GM19023 (cell line): ENCODE results near the gene GCN1.

Experiments
- ATAC-seq: cut with Tn5 transposase; IDR thresholded peaks from one replicate; pipeline ENCODE4 v1.9.1; 2021; ENCODE audit warnings: mild to moderate bottlenecking, moderate library complexity; ENCODE audit not compliant: unreplicated experiment

The GCN1 gene

GRCh38 chr12:120229071-120229486 lies 34.6 kb upstream of the GCN1 start:
- no peak for ATAC-seq

GRCh38 chr12:120228291-120229070 lies 34.0 kb upstream of the GCN1 start:
- ATAC-seq = peak; percentile 74

GRCh38 chr12:120228041-120228290 lies 33.5 kb upstream of the GCN1 start:
- no peak for ATAC-seq

- ATAC-seq = no peak
Measured at GRCh38 chr12:120227233-120228040, 32.9 kb upstream of the GCN1 start.

- ATAC-seq = no peak
Measured at GRCh38 chr12:120225852-120226640, 31.5 kb upstream of the GCN1 start.

GRCh38 chr12:120225200-120225558 lies 30.7 kb upstream of the GCN1 start:
- no peak for ATAC-seq

- no peak for ATAC-seq
Measured at GRCh38 chr12:120224304-120225199, 30.0 kb upstream of the GCN1 start.

- ATAC-seq = no peak
Measured at GRCh38 chr12:120223458-120224303, 29.2 kb upstream of the GCN1 start.

GRCh38 chr12:120222288-120222832 lies 27.8 kb upstream of the GCN1 start:
- ATAC-seq = no peak

GRCh38 chr12:120221576-120221900 lies 27.0 kb upstream of the GCN1 start:
- no peak for ATAC-seq

GRCh38 chr12:120220838-120221575 lies 26.5 kb upstream of the GCN1 start:
- no peak for ATAC-seq

- no peak for ATAC-seq
Measured at GRCh38 chr12:120218680-120219606, 24.4 kb upstream of the GCN1 start.

GRCh38 chr12:120216742-120217605 lies 22.5 kb upstream of the GCN1 start:
- no peak for ATAC-seq

- ATAC-seq = no peak
Measured at GRCh38 chr12:120215766-120216735, 21.5 kb upstream of the GCN1 start.

- no peak for ATAC-seq
Measured at GRCh38 chr12:120215357-120215735, 20.8 kb upstream of the GCN1 start.
